ENCODE measurements around the gene COL1A2.
A peak's percentile ranks its signal among the peaks of the same experiment; 100 is the strongest.

Gene COL1A2

DNA sequence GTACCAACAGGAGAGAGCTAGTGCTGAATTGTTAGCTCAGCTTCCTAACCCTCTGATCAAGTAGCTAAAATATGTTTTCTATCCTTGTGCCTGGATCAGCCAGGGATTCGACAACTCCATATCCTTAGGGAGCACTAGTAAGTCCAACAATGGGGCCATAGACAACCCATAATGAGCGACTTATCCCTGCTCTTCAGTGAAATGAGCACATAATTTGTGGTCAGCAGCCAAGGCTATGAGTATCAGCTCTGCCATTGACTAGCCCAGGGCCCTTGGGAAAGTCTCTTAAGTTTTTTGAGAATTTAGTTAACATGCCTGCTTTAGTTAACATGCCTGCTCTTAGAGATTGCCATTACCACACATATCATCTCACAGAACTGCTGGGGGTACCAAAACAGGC lies 39.3 kb downstream of the COL1A2 start:
- no peak for DNase-seq (ENCODE audit: low read depth in 2 of 2)

- peak; percentile 33 to 37 for DNase-seq (ENCODE audit: low read depth in 2 of 2)
Measured at GRCh38 chr7:94436018-94436604, 41.4 kb downstream of the COL1A2 start.

DNA sequence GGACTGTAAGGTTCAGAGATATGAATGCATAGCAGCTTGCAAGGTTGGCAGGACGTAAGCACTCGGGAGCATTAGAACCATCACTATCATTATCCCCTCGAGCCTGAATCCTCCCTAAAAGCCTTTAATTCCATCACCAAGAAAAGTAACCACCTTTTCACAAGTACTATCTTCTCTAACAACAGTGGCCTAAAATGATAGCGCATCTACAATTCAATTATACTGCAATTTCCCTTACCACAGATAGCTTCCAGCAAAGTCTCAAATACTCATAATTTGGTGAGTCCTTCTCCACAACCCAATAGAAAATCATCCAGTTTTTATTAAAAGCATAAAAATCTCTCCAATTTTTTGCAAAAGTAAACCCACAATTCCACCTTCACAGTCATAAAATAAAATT lies 42.0 kb downstream of the COL1A2 start:
- no peak for DNase-seq (ENCODE audit: low read depth in 2 of 2)

DNA sequence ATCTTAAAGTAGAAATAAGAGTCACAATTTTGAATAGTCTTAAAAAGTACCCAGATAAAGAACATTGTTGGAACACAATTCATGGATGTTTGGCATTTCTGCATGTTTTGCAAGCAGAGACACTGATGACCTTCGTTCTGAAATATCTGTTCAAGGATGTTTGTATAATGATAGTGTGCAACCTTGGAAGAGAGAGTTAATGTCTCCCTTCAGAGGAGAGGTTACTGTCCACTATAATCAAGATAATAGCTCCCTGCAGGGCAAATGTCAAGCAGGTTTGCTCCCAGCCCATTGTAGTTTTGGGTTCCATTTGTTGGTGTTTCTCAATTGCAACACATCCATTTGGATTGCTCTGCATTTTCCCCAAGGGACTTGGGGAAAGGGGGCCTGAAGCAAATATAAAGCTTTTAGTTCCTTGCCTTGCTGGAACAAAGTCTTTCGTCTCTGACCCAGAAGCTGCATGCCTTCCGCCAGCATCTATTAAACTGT lies 45.2 kb downstream of the COL1A2 start:
- DNase-seq (ENCODE audit: low read depth in 2 of 2): no peak

GRCh38 chr7:94440451-94441039 lies 45.9 kb downstream of the COL1A2 start:
- no peak for DNase-seq (ENCODE audit: low read depth in 2 of 2)

- no peak for DNase-seq (ENCODE audit: low read depth in 2 of 2)
Measured at GRCh38 chr7:94441138-94441537, 46.4 kb downstream of the COL1A2 start.

GRCh38 chr7:94442639-94443038 lies 47.9 kb downstream of the COL1A2 start:
- DNase-seq (ENCODE audit: low read depth in 2 of 2): no peak

- no peak for DNase-seq (ENCODE audit: low read depth in 2 of 2)
Measured at GRCh38 chr7:94444813-94445212, 50.1 kb downstream of the COL1A2 start.

GRCh38 chr7:94445696-94446194 lies 51.0 kb downstream of the COL1A2 start:
- DNase-seq (ENCODE audit: low read depth in 2 of 2): no peak

DNA sequence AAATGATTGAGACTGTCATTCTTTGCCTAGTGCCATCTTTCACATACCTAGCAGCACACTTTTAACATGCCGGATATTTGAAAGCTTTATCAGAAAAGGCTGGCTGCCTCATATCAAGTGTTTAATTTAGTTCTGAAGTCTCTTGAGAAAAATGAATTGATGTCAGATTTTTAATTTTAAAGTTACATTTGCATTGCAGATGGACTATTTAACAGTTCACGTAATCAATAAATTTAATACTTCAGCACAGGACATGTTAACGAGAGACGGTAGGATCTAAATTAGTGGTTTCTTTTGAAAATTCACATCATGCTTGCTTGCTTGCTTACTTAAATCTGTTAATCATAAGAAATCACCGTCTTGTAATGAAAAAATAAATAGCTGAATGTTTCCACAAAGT lies 51.6 kb downstream of the COL1A2 start:
- DNase-seq (ENCODE audit: low read depth in 2 of 2): no peak

DNA sequence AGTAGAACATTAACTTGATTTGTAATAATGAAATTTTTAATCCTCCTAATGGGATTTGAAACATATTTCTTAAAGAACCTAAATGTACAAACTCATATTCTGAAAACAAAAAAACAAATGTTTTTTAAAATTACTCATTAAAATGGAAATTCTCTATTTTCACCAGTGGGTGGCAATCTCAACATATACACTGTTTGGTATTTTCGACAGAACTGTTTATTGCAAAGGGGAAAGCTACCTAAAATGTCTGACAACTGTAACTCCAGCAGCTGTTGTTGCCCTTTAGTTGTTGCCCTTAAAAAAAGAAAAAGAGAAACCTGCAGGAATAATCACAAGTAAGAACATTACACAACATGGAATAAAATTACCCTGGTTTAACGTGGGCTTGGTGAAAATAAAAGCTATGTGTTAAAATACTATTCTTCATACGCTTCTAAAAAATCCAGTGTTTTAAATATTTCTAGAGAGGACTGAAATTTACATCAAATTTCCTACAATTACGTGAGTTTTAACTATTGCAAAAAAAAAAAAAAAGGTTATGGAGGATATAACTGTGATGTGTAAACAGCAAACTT lies 54.5 kb downstream of the COL1A2 start:
- DNase-seq (ENCODE audit: low read depth in 2 of 2): no peak

GRCh38 chr7:94450044-94450697 lies 55.5 kb downstream of the COL1A2 start:
- no peak for DNase-seq (ENCODE audit: low read depth in 2 of 2)

- no peak for DNase-seq (ENCODE audit: low read depth in 2 of 2)
Measured at GRCh38 chr7:94451187-94451586, 56.5 kb downstream of the COL1A2 start.

- no peak for DNase-seq (ENCODE audit: low read depth in 2 of 2)
Measured at GRCh38 chr7:94452239-94452638, 57.5 kb downstream of the COL1A2 start.

- DNase-seq (ENCODE audit: low read depth in 2 of 2): no peak
Measured at GRCh38 chr7:94453898-94454297, 59.2 kb downstream of the COL1A2 start.

DNA sequence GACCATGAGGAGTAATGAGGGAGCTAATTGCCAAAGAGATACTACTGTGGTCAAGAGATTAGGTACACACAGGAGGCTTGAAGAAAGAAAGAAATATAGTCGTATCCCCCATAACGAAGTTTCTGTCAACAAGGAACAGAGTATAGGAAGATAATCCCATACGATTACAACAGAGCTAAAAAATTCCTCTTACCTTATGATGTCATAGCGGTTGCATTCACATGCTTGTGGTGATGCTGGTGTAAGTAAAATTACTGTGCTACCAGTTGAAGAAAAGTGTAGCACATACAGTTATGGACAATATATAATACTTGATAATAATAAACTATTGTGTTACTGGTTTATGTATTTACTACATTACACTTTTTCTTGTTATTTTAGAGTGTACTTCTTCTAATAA lies 63.3 kb downstream of the COL1A2 start:
- no peak for DNase-seq (ENCODE audit: low read depth in 2 of 2)

DNA sequence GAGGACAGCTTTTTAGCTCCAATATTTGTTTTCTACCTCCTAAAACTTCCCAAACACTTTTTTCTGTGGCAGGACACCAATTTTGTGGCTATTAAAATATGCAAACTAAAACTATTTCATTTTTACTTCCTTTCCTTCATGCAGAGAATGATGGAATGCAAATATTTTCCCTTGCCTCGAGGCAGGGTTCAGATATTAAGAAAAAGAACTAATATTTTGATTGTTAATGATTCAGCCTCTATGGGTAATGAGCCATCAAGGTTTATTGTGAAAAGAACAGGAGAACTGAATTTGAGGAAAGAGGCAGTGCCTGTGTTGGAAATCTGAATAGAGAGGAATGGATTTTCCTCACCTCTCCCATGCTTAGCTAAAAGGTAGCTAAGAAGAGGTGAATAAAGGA lies 71.8 kb downstream of the COL1A2 start:
- no peak for DNase-seq (ENCODE audit: low read depth in 2 of 2)

- DNase-seq (ENCODE audit: low read depth in 2 of 2): no peak
Measured at GRCh38 chr7:94471604-94472003, 76.9 kb downstream of the COL1A2 start.

- DNase-seq (ENCODE audit: low read depth in 2 of 2): no peak
Measured at GRCh38 chr7:94472608-94473007, 77.9 kb downstream of the COL1A2 start.

GRCh38 chr7:94476251-94476840 lies 81.7 kb downstream of the COL1A2 start:
- DNase-seq (ENCODE audit: low read depth in 2 of 2): no peak

DNA sequence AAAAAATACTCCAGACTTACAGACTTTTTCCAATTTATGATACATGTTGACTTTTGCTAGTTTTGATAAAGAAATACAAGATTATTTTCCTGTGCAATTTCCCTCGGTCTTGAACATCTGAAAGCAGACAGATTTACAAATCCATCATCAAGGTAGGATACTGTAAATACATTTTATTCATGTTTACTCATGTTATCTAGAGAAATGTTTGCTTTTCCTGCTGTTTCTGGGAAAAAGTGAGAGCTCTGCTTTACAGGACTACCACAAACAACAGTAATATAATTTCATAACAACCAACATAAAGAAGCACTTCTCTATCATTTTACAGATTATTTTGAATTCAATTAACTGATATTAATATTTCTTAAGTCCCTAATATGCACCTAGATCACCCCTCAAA lies 83.2 kb downstream of the COL1A2 start:
- no peak for DNase-seq (ENCODE audit: low read depth in 2 of 2)

DNA sequence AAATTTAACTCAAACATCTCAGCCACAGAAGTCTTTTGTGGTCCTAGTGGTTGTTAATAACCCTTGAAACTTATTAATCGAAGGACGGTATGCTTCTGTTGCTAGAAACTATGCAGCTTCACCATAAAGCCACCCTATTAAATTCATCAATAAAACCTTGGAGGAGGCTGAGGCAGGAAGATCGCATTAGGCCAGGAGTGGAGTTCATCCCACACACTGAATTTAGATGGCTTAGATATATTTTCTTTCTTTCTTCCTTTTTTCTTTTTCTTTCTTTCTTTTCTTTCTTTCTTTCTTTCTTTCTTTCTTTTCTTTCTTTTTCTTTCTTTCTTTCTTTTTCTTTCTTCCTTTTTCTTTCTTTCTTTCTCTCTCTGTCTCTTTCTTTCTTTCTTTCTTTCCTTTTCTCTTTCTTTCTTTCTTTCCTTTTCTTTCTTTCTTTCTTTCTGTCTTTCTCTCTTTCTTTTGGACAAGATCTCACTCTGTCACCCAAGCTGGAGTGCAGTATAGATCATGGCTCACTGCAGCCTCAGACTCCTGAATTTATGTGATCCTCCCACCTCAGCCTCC lies 84.0 kb downstream of the COL1A2 start:
- no peak for DNase-seq (ENCODE audit: low read depth in 2 of 2)
